ENCODE data around the gene CLEC4F. TPM values are rescaled to one million over a fixed set of nuclear protein-coding genes. Genes with fewer than 3 reads are reported as not detected.
"Not testable (repeated sequence)": the region's sequence is repeated elsewhere in the genome, so short reads cannot be mapped to it uniquely, and the experiment has no call there.

CLEC4F gene
- total and polyA plus RNA-seq, 3 donors from 2014 or later: 0.31 to 2.6 (median 0.79) TPM

GRCh38 chr2:70806013-70806412 is 14.4 kb downstream of the CLEC4F start:
- 59 to 73% methylated on average over 5 of the region's 5 CpGs for WGBS, 2 donors

DNA sequence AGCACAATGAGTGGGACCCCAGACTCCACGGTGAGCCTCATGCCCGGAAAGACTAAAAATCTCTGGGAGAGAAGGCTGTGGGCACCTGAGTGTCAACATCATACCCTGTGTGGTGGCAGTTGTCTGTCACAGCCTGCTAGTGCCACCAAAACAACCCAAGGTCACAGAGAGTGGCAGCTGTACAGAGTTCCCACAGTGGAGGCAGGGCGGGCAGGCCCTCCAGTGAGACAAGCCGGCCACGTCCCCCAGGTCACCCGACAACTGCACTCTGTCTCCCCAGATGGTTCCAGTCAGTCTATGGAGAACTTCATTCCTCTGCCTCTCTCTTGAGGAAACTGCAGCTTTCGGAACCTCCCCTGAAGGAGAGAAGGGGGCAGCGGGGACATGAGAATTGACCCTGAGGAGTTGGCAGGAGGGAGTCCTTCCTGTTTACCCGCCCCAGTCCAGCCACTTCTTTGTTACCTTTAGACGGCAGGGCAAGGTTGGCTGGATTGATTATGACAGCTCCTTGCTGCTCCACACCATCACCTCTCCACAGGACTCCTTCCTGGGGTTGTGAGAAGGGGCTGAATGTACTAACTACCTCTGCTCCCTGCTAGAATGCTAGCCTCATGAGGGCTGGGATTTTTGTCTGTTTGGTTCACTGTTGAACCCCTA is 18.7 kb downstream of the CLEC4F start:
- WGBS, 2 donors: 69 to 75% methylated on average over 7 to 10 of the region's 10 CpGs
- intact Hi-C loops (cut with DNase I; ENCODE audit: low total_unique reads): no loop called here

More at GRCh38 chr2:70806013-70806412, 14.4 kb downstream of the CLEC4F start:
- TF ChIP-seq POLR2A (IDR thresholded peaks at IDR 0.05): no peak
- no peak for TF ChIP-seq CTCF (IDR thresholded peaks at IDR 0.05)
- Histone ChIP-seq H3K36me3 (ENCODE audit: low read depth, missing control alignments) (no peaks in the 10 kb centered on the region), H3K4me3 (no peak overlapping the region), H3K4me1 (no peaks in the 10 kb centered on the region), H3K9me3 (no peaks in the 10 kb centered on the region), H3K27ac (no peak overlapping the region), H3K27me3 (no peaks in the 10 kb centered on the region)
- no peak for DNase-seq
- intact Hi-C loops (cut with DNase I; ENCODE audit: low total_unique reads): no loop called here

DNA sequence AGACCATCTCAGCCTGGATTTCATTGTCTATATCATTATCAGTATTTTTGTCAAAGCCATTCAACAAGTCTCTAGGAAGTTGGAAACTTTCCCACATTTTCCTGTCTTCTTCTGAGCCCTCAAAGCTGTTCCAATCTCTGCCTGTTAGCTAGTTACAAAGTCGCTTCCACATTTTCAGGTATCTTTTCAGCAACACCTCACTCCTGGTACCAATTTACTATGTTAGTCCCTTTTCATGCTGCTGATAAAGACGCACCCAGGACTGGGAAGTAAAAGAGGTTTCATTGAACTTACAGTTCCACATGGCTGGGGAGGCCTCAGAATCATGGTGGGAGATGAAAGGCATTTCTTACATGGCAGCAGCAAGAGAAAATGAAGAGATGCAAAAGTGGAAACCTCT is 20.7 kb downstream of the CLEC4F start:
- Histone ChIP-seq H3K9me3 (no peaks in the 10 kb centered on the region), H3K27ac (no peak overlapping the region), H3K4me3 (no peak overlapping the region), H3K27me3 (no peaks in the 10 kb centered on the region), H3K36me3 (ENCODE audit: low read depth, missing control alignments) (no peaks in the 10 kb centered on the region), H3K4me1 (no peaks in the 10 kb centered on the region)
- 86 to 90% methylated on average over 2 of the region's 2 CpGs for WGBS, 2 donors
- intact Hi-C loops (cut with DNase I; ENCODE audit: low total_unique reads): no loop called here
- no peak for DNase-seq
- TF ChIP-seq CTCF (IDR thresholded peaks at IDR 0.05) (no peak), POLR2A (IDR thresholded peaks at IDR 0.05) (no peak)

More for the DNA sequence above, 18.7 kb downstream of the CLEC4F start:
- H3K36me3 ChIP-seq (ENCODE audit: low read depth, missing control alignments): no peaks in the 10 kb centered on the region
- no peaks in the 10 kb centered on the region for H3K4me1 ChIP-seq
- DNase-seq: no peak
- no peak overlapping the region for H3K27ac ChIP-seq
- TF ChIP-seq POLR2A (IDR thresholded peaks at IDR 0.05) (no peak), CTCF (IDR thresholded peaks at IDR 0.05) (no peak)
- H3K9me3 ChIP-seq: no peaks in the 10 kb centered on the region
- no peak overlapping the region for H3K4me3 ChIP-seq
- no peaks in the 10 kb centered on the region for H3K27me3 ChIP-seq

DNA sequence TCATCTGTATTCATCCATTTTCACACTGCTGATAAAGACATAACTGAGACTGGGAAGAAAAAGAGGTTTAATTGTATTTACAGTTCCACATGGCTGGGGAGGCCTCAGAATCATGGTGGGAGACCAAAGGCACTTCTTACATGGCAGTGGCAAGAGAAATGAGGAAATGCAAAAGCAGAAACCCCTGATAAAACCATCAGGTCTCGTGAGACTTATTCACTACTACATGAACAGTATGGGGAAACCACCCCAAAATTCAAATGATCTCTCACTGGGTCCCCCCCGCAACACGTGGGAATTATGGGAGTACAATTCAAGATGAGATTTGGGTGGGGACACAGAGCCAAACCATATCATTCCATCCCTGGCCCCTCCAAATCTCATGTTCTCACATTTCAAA is 22.4 kb downstream of the CLEC4F start:
- H3K36me3 ChIP-seq (ENCODE audit: low read depth, missing control alignments); H3K4me3 ChIP-seq; DNase-seq; intact Hi-C loops (cut with DNase I; ENCODE audit: low total_unique reads); H3K27ac ChIP-seq; H3K9me3 ChIP-seq; H3K27me3 ChIP-seq; H3K4me1 ChIP-seq: not testable (repeated sequence)
- 91 to 95% methylated on average over 3 of the region's 3 CpGs for WGBS, 2 donors

- Histone ChIP-seq H3K27ac (no peak overlapping the region), H3K36me3 (ENCODE audit: low read depth, missing control alignments) (no peaks in the 10 kb centered on the region), H3K9me3 (no peaks in the 10 kb centered on the region), H3K4me1 (no peaks in the 10 kb centered on the region), H3K4me3 (no peak overlapping the region), H3K27me3 (no peaks in the 10 kb centered on the region)
- intact Hi-C loops (cut with DNase I; ENCODE audit: low total_unique reads): no loop called here
- WGBS, 2 donors: 56 to 65% methylated on average over 2 of the region's 2 CpGs
- DNase-seq: no peak
- TF ChIP-seq CTCF (IDR thresholded peaks at IDR 0.05) (no peak), POLR2A (IDR thresholded peaks at IDR 0.05) (no peak)
Observed at GRCh38 chr2:70797506-70797905, 22.9 kb downstream of the CLEC4F start.

All from testis (tissue), 3 donors.